Cardiac muscle cell (in vitro differentiated cells and primary cell): ENCODE results near the gene ATP8B4. TPM values are rescaled to one million over a fixed set of nuclear protein-coding genes. Genes with fewer than 3 reads are reported as not detected.

Experiments
- DNase-seq, 2 donors: peaks; one replicate each; pipeline versions ENCODE4 v3.0.0 to v3.0.0-alpha.2; 2010 to 2017; ENCODE audit warnings: low read depth in 1 of 2, low spot score in 1 of 2
- H3K27ac ChIP-seq: fragments of 200-600 bp; sonication (generic); 2 replicates; pipeline ENCODE4 v1.5.1; 2016
- H3K27me3 ChIP-seq: fragments of 200-600 bp; sonication (generic); 2 replicates; pipeline ENCODE4 v1.6.0; 2016; ENCODE audit warnings: control low read depth
- H3K36me3 ChIP-seq: fragments of 200-600 bp; sonication (generic); 2 replicates; pipeline ENCODE4 v1.5.1; 2016; ENCODE audit warnings: control low read depth
- H3K4me1 ChIP-seq: fragments of 200-600 bp; sonication (generic); 2 replicates; pipeline ENCODE4 v1.8.1; 2017; ENCODE audit warnings: low read depth, mild to moderate bottlenecking, mixed run types
- H3K4me3 ChIP-seq: fragments of 200-600 bp; sonication (generic); 2 replicates; pipeline ENCODE4 v1.5.1; 2016; ENCODE audit warnings: mild to moderate bottlenecking
- H3K9me3 ChIP-seq: fragments of 200-600 bp; sonication (generic); 2 replicates; pipeline ENCODE4 v1.5.1; 2017; ENCODE audit warnings: low read depth, mild to moderate bottlenecking, control low read depth
- polyA plus RNA-seq: library from polyadenylated mRNA; unstranded; fragments of >200 nt; fragmentation: Nextera tagmentation; extraction: Ambion mirVana; gene quantifications from 2 replicates; pipeline ENCODE4 v1.2.1, GENCODE V29; 2016
- total RNA-seq: library from RNA; depleted of rRNA; stranded (reverse); fragments of >200 nt; gene quantifications from 2 replicates; pipeline ENCODE4 v1.2.3, GENCODE V29; 2016
- TF ChIP-seq, protein P1 (sequence below): IDR thresholded peaks from 2 replicates; pipeline ENCODE4 v1.5.1; 2012; ENCODE audit warnings: low read depth, mild to moderate bottlenecking, low read length

Gene ATP8B4
- total and polyA plus RNA-seq, 2 experiments from 2014 or later: 0.09 to 0.12 TPM

DNA sequence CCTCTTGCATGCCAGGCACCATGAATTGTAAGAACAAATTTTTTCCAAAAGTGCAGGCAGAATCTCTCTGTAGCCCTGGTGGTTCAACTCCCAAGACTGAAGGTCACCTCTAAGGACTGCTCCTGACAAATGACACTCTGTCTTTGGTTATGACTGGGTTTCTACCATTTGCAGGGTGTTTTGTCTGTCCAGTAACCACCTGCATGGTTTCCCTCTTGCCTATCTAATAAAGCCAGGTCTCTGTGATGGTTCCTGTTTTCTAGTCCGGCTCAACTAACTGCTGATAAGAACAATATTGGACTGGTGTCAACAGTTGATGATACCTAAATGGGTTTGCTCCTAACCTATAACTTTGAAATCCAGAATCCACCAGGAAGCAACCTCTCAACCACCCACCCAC, 43.7 kb downstream of the ATP8B4 start:
- Histone ChIP-seq H3K9me3 (no peaks in the 10 kb centered on the region), H3K27ac (no peak overlapping the region), H3K4me1 (no peaks in the 10 kb centered on the region), H3K4me3 (no peak overlapping the region), H3K36me3 (no peaks in the 10 kb centered on the region), H3K27me3 (peaks cover 2% of the 10 kb centered on the region)
- no peak for DNase-seq
- TF ChIP-seq, protein P1, sequence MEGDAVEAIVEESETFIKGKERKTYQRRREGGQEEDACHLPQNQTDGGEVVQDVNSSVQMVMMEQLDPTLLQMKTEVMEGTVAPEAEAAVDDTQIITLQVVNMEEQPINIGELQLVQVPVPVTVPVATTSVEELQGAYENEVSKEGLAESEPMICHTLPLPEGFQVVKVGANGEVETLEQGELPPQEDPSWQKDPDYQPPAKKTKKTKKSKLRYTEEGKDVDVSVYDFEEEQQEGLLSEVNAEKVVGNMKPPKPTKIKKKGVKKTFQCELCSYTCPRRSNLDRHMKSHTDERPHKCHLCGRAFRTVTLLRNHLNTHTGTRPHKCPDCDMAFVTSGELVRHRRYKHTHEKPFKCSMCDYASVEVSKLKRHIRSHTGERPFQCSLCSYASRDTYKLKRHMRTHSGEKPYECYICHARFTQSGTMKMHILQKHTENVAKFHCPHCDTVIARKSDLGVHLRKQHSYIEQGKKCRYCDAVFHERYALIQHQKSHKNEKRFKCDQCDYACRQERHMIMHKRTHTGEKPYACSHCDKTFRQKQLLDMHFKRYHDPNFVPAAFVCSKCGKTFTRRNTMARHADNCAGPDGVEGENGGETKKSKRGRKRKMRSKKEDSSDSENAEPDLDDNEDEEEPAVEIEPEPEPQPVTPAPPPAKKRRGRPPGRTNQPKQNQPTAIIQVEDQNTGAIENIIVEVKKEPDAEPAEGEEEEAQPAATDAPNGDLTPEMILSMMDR: no peak

DNA sequence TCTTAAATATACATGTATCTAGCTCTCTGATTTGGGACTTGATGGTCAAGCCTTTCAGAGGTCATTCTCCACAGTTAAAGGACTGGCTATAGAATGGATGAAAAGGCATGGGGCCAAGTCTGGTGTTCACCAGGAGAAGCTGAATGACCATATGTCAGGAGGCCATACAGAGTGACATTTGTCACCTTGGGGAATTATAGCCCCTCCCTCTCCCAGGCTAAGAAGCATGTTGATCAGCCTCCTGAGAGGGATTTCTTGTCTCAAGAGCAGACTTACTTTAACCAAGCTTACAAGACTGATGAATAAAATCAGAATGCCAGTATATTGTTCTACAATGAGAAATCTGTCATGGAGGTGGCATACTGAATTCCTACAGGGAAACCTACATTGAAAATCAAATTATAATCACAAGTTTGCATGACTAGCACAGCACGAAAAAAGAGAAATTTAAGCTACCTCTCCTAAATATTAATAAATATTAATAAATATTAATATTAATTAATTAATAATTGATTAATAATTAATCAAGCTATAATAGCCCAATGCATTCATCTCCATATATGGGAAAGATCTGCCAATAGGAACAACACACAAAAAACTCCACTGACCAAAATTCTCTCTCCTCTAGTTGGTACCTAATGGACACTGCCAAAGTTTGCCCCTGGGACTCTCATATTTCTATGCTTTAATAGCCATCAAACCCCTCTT, 47.3 kb downstream of the ATP8B4 start:
- DNase-seq: no peak
- no peaks in the 10 kb centered on the region for H3K4me1 ChIP-seq
- H3K36me3 ChIP-seq: no peaks in the 10 kb centered on the region
- peaks cover 2% of the 10 kb centered on the region for H3K27me3 ChIP-seq
- no peak overlapping the region for H3K4me3 ChIP-seq
- TF ChIP-seq, protein P1: no peak
- H3K9me3 ChIP-seq: no peaks in the 10 kb centered on the region
- H3K27ac ChIP-seq: no peak overlapping the region

DNA sequence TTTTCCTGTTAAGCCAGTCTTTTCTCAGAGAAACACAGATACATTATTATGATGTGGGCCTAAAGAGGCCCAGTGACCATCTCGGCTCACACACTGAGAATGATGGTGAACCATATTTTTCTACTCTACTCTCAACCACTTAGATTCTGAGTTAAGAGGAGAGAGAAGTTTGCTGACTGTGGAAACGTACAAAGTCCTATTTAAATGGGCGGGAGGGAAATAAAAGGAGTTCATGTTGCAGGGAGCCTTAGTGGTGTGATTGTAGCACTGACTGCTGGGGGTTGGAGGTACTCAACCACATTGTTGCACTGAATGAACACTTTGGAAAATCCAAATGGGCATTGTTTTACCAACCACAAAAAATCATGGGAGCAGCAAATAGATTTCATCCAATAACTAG, 51.0 kb downstream of the ATP8B4 start:
- H3K4me3 ChIP-seq: no peak overlapping the region
- TF ChIP-seq, protein P1: no peak
- no peaks in the 10 kb centered on the region for H3K9me3 ChIP-seq
- H3K27ac ChIP-seq: no peak overlapping the region
- no peaks in the 10 kb centered on the region for H3K36me3 ChIP-seq
- DNase-seq: no peak
- peaks cover 8% of the 10 kb centered on the region for H3K27me3 ChIP-seq
- no peaks in the 10 kb centered on the region for H3K4me1 ChIP-seq

DNA sequence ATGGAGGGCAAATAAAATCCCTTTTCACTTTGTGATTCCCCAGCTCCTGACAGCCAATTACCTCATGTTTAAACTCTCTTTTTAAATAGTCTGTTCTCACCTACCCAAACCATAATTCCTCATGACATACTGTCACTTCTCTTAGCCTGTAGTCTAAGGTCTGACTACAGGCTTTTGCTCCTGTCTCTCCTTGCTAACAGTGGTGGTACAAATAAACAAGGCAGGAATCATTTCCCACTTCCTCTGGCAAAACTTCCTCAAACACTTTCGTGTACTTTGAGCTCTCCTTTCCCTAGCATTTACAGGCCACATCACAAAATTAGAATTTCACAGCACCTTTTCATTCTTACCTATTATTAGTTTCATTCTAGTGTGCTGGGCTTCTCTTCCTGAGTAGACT, 51.8 kb downstream of the ATP8B4 start:
- TF ChIP-seq, protein P1: no peak
- H3K9me3 ChIP-seq: no peaks in the 10 kb centered on the region
- peaks cover 8% of the 10 kb centered on the region for H3K27me3 ChIP-seq

DNA sequence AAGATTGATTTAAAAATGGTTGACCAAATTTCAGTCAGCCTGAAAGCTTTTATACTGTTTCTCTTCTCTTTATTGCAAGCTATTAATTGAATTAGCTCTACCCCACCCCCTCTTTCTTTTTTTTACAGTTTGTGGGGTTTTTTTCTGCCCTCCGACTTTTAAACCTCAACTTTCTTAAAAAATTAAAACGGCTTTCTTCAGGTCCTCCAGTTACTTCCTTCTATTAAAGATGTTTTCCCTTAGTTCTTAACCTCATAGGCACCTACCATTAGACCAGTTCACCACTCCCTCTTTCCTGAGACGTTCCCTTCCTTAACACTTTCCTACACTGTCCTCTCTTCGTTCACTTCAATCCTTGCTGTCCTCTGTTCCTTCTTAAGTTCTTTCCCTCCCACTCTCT, 52.4 kb downstream of the ATP8B4 start:
- no peak for DNase-seq
- Histone ChIP-seq H3K4me1 (no peaks in the 10 kb centered on the region), H3K4me3 (no peak overlapping the region), H3K36me3 (no peaks in the 10 kb centered on the region), H3K27me3 (peaks cover 8% of the 10 kb centered on the region), H3K27ac (no peak overlapping the region), H3K9me3 (no peaks in the 10 kb centered on the region)
- TF ChIP-seq, protein P1: no peak

More for the DNA sequence above, 51.8 kb downstream of the ATP8B4 start:
- DNase-seq: no peak
- no peak overlapping the region for H3K27ac ChIP-seq
- no peak overlapping the region for H3K4me3 ChIP-seq
- H3K36me3 ChIP-seq: no peaks in the 10 kb centered on the region
- H3K4me1 ChIP-seq: no peaks in the 10 kb centered on the region
